CD14-positive monocyte (primary cell): ENCODE measurements around the gene PNKD. TPM values are rescaled to one million over a fixed set of nuclear protein-coding genes. Genes with fewer than 3 reads are reported as not detected.

ENCODE experiments used
- DNase-seq, 3 donors: peaks; one replicate each; pipeline ENCODE4 v3.0.0-alpha.2; 2011 to 2022
- H2AFZ ChIP-seq: 2 replicates; pipeline ENCODE4 v1.6.0; 2012; ENCODE audit warnings: mild to moderate bottlenecking, low read depth, low read length, inconsistent platforms; ENCODE audit not compliant: insufficient read depth, poor library complexity, severe bottlenecking
- H3K27ac ChIP-seq, 2 donors: 1 replicate in 1 of 2; 2 replicates in 1 of 2; pipeline ENCODE4 v1.5.1; 2012 to 2013; ENCODE audit warnings: low read length in 2 of 2, control low read depth in 1 of 2, inconsistent platforms in 1 of 2, low read depth in 1 of 2, mild to moderate bottlenecking in 1 of 2
- H3K27me3 ChIP-seq, 2 donors: one replicate each; pipeline versions ENCODE4 v1.6.0 to v1.6.1; 2011 to 2013; ENCODE audit warnings: low read length in 2 of 2; ENCODE audit not compliant: control insufficient read depth in 2 of 2, insufficient read depth in 2 of 2
- H3K36me3 ChIP-seq, 2 donors: replicated peaks in 1 of 2; 1 replicate in 1 of 2; 2 replicates in 1 of 2; pipeline versions ENCODE4 v1.5.1 to v1.6.1; 2012 to 2013; ENCODE audit warnings: low read length in 2 of 2, control low read depth in 1 of 2, inconsistent platforms in 1 of 2, mild to moderate bottlenecking in 1 of 2; ENCODE audit not compliant: insufficient read depth in 2 of 2, control insufficient read depth in 1 of 2
- H3K4me1 ChIP-seq, 2 donors: 1 replicate in 1 of 2; 2 replicates in 1 of 2; pipeline versions ENCODE4 v1.5.1 to v1.6.1; 2012 to 2013; ENCODE audit warnings: low read length in 2 of 2, control low read depth in 1 of 2, inconsistent platforms in 1 of 2, mild to moderate bottlenecking in 1 of 2, moderate library complexity in 1 of 2; ENCODE audit not compliant: insufficient read depth in 2 of 2, control insufficient read depth in 1 of 2
- H3K4me2 ChIP-seq: replicated peaks from 2 replicates; pipeline ENCODE3; 2012; ENCODE audit warnings: low read length, moderate library complexity, mild to moderate bottlenecking; ENCODE audit not compliant: poor library complexity, severe bottlenecking; ENCODE audit errors: extremely low read depth
- H3K4me3 ChIP-seq, 3 experiments: fragments of 200-600 bp in 1 of 3; sonication (generic) in 1 of 3; replicated peaks in 1 of 3; 1 replicate in 2 of 3; 2 replicates in 1 of 3; pipeline ENCODE4 v1.5.1; 2011 to 2013; ENCODE audit warnings: low read length in 3 of 3, mild to moderate bottlenecking in 3 of 3, control low read depth in 2 of 3, low read depth in 2 of 3, inconsistent platforms in 1 of 3, moderate library complexity in 1 of 3
- H3K79me2 ChIP-seq: 2 replicates; pipeline ENCODE4 v1.6.0; 2012; ENCODE audit warnings: mild to moderate bottlenecking, control low read depth, inconsistent platforms, low read length, moderate library complexity; ENCODE audit not compliant: insufficient read depth
- H3K9ac ChIP-seq: 2 replicates; pipeline ENCODE4 v1.6.0; 2017; ENCODE audit warnings: low read length, mild to moderate bottlenecking; ENCODE audit not compliant: insufficient read depth, poor library complexity, severe bottlenecking
- H3K9me3 ChIP-seq, 2 donors: replicated peaks in 1 of 2; 1 replicate in 1 of 2; 2 replicates in 1 of 2; pipeline versions ENCODE4 v1.5.1 to v1.6.1; 2012 to 2013; ENCODE audit warnings: low read length in 2 of 2, control low read depth in 1 of 2; ENCODE audit not compliant: control insufficient read depth in 1 of 2, insufficient read depth in 1 of 2
- H4K20me1 ChIP-seq: 2 replicates; pipeline ENCODE4 v1.6.0; 2012; ENCODE audit warnings: mild to moderate bottlenecking, low read length, control low read depth, moderate library complexity; ENCODE audit not compliant: insufficient read depth
- H3K27ac Mint-ChIP-seq, 7 donors: one replicate each; pipeline ENCODE4 v1.8.0; 2020; ENCODE audit warnings: mild to moderate bottlenecking in 7 of 7, mixed read lengths in 7 of 7, moderate library complexity in 6 of 7, inconsistent platforms in 2 of 7
- H3K27me3 Mint-ChIP-seq, 3 donors: one replicate each; pipeline ENCODE4 v1.8.0; 2021 to 2022; ENCODE audit warnings: low read depth in 3 of 3, mild to moderate bottlenecking in 3 of 3, mixed read lengths in 3 of 3, moderate library complexity in 3 of 3, inconsistent platforms in 1 of 3
- H3K36me3 Mint-ChIP-seq, 2 donors: one replicate each; pipeline ENCODE4 v1.8.0; 2020; ENCODE audit warnings: mixed read lengths in 2 of 2, inconsistent platforms in 1 of 2, mild to moderate bottlenecking in 1 of 2
- H3K4me1 Mint-ChIP-seq: one replicate; pipeline ENCODE4 v1.8.0; 2020; ENCODE audit warnings: mild to moderate bottlenecking, mixed read lengths
- H3K4me3 Mint-ChIP-seq, 2 donors: one replicate each; pipeline ENCODE4 v1.8.0; 2020; ENCODE audit warnings: mild to moderate bottlenecking in 2 of 2, mixed read lengths in 2 of 2, moderate library complexity in 1 of 2
- H3K9me3 Mint-ChIP-seq, 7 donors: one replicate each; pipeline ENCODE4 v1.8.0; 2020 to 2022; ENCODE audit warnings: mixed read lengths in 7 of 7, mild to moderate bottlenecking in 6 of 7, moderate library complexity in 6 of 7, inconsistent platforms in 2 of 7
- CTCF ChIP-seq: fragments of 200-600 bp; IDR thresholded peaks from one replicate; pipeline ENCODE4 v1.8.0; 2022; ENCODE audit warnings: antibody characterized with exemption, mild to moderate bottlenecking
- WGBS: methylation state at CpG from one replicate; pipeline ENCODE4 v1.1.5; 2013; ENCODE audit warnings: missing lambda C conversion rate; ENCODE audit not compliant: insufficient coverage; 5-methylcytosine and 5-hydroxymethylcytosine counted together
- intact Hi-C, 2 donors: fragments of 100-400 bp; cut with micrococcal nuclease; formaldehyde crosslinking; loops; one replicate each; pipeline versions ENCODE4 v1.15.0 to v1.15.1; 2023
- polyA plus RNA-seq, 3 donors: library from polyadenylated mRNA; depleted of rRNA in 1 of 3; unstranded in 2 of 3; stranded (reverse) in 1 of 3; fragments of 300-500 nt in 2 of 3; fragments of >200 nt in 1 of 3; fragmentation: Illumina TruSeq in 2 of 3; gene quantifications; 1 replicate in 2 of 3; 2 replicates in 1 of 3; pipeline ENCODE4 v1.2.3, GENCODE V29; 2012 to 2021

PNKD gene
- polyA plus RNA-seq, 3 donors: 79.8 to 92.0 (median 88.2) TPM

DNA sequence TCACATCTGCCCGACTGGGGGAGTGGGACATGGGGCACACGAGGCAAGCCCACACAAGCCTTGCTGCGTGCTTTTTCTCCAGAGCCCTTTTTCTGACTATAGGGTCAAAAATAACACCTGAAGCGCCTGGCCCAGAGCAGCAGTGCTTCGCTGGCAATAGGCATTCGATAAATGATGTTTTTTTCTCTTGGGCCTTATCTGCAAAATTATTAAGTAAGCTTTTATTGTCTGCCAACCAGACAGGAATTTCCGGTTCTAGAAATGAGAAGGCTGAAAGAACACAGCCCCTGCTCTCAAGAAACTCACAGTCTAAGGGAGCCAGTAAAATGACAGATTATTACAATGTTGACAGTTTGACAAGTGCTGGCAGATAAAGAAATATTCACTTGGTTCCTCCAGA lies 24.7 kb downstream of the PNKD start:
- no peak for TF ChIP-seq CTCF
- Histone ChIP-seq H3K79me2 (peaks cover 23% of the 10 kb centered on the region), H3K4me3 (no peak overlapping the region), H3K36me3 (no peaks in the 10 kb centered on the region), H4K20me1 (peaks cover 15% of the 10 kb centered on the region), H3K27ac (no peak overlapping the region), H3K9ac (no peak overlapping the region), H3K27me3 (no peaks in the 10 kb centered on the region), H2AFZ (no peak overlapping the region), H3K4me2 (no peak overlapping the region), H3K4me1 (peaks cover 42 to 47% of the 10 kb centered on the region in 2 donors), H3K9me3 (no peaks in the 10 kb centered on the region)
- Mint-ChIP-seq H3K36me3 (peaks cover 4% of the 10 kb centered on the region in 2 donors), H3K4me1 (peaks cover 44% of the 10 kb centered on the region), H3K4me3 (no peak overlapping the region), H3K27me3 (peaks cover 0 to 2% (median under 1%) of the 10 kb centered on the region in 3 donors), H3K9me3 (peaks cover 0 to 2% (median 0%) of the 10 kb centered on the region in 7 donors), H3K27ac (no peak overlapping the region)
- DNase-seq: no peak
- WGBS: 91% methylated on average over 6 of the region's 7 CpGs
- intact Hi-C loops: no loop called here

DNA sequence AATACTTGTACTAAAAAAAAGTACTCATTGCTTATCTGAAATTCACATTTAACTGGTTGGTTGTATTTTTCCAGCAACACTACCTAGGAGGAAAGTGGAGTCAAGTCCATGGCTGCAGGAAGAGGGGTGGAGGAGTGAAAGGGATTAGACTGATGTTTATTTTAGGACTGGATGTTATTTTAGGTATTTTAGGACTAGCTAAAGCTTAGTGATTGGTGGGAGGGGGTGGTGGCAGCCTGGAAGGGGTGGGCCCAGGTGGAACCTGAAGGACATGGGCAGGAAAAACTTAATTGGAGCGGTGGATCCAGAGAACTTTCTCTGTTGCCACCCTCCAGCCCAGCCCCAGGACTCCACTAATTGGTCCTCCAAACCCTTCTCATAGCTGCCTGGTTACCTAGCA lies 25.9 kb downstream of the PNKD start:
- Mint-ChIP-seq H3K27ac (no peak overlapping the region), H3K4me1 (peaks cover 34% of the 10 kb centered on the region), H3K27me3 (peaks cover 0 to 4% (median 2%) of the 10 kb centered on the region in 3 donors), H3K4me3 (no peak overlapping the region), H3K9me3 (peaks cover 0 to 2% (median 0%) of the 10 kb centered on the region in 7 donors), H3K36me3 (no peaks in the 10 kb centered on the region)
- WGBS: 91% methylated on average over 1 of the region's 1 CpG
- H3K4me2 ChIP-seq: no peak overlapping the region
- H3K27ac ChIP-seq: no peak overlapping the region
- H3K9me3 ChIP-seq: no peaks in the 10 kb centered on the region
- H3K27me3 ChIP-seq: no peaks in the 10 kb centered on the region
- H3K4me3 ChIP-seq: no peak overlapping the region
- H3K4me1 ChIP-seq: peaks cover 30 to 38% of the 10 kb centered on the region in 2 donors
- H2AFZ ChIP-seq: no peak overlapping the region
- peaks cover 4% of the 10 kb centered on the region for H4K20me1 ChIP-seq
- no peak for TF ChIP-seq CTCF
- peaks cover 12% of the 10 kb centered on the region for H3K79me2 ChIP-seq
- no peak overlapping the region for H3K9ac ChIP-seq
- intact Hi-C loops: no loop called here
- H3K36me3 ChIP-seq: no peaks in the 10 kb centered on the region
- no peak for DNase-seq
